ENCODE results near the gene SGO2.

SGO2 gene

DNA sequence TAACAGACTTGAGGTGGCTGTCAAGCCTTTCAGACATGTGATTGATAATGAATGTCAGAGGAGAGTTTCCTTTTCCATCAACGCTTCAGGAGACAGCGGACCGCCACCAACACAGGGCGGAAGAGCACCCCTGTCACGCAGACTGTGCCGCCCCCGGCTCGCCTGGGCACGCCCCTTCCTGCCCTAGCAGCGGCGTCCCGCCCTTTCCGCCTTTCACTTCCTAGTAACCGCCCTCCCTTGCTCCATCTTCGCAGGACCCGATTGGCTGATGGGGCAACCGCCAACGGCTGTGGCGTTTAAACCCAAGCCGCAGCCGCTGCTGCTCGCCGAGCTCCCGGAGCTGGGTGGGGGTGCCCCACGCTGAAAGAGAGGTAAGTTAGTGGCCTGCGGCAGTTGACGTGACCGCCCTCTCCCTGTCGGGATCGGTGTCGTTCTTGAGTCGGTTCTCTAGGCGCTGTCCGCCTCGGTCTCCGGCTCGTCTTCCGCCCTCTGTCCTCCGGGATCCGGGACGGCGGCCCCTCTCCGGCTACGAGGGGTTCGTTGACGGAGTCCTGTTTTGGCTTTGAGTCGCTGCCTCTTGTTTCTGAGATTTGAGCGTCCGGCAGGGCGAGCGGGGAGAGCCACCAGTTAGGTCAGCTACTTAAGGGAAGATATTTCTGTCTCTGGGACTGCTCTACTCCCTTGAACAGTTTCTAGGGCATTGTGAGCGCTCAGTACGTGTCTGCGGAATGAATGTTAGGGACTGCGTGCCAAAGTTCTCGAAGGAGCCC lies at the start of gene SGO2 (continued):
- TF ChIP-seq, protein P1, sequence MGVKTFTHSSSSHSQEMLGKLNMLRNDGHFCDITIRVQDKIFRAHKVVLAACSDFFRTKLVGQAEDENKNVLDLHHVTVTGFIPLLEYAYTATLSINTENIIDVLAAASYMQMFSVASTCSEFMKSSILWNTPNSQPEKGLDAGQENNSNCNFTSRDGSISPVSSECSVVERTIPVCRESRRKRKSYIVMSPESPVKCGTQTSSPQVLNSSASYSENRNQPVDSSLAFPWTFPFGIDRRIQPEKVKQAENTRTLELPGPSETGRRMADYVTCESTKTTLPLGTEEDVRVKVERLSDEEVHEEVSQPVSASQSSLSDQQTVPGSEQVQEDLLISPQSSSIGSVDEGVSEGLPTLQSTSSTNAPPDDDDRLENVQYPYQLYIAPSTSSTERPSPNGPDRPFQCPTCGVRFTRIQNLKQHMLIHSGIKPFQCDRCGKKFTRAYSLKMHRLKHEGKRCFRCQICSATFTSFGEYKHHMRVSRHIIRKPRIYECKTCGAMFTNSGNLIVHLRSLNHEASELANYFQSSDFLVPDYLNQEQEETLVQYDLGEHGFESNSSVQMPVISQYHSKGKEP (tag by site-specific recombination; IDR thresholded peaks at IDR 0.05), result no peak
- TF ChIP-seq, protein P2, sequence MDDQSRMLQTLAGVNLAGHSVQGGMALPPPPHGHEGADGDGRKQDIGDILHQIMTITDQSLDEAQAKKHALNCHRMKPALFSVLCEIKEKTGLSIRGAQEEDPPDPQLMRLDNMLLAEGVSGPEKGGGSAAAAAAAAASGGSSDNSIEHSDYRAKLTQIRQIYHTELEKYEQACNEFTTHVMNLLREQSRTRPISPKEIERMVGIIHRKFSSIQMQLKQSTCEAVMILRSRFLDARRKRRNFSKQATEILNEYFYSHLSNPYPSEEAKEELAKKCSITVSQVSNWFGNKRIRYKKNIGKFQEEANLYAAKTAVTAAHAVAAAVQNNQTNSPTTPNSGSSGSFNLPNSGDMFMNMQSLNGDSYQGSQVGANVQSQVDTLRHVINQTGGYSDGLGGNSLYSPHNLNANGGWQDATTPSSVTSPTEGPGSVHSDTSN (CRISPR knock-in tag; IDR thresholded peaks at IDR 0.05), result peak; percentile 72; the same call in 1 of the 2 replicates
- TF ChIP-seq ZNF596 (tag by site-specific recombination; IDR thresholded peaks at IDR 0.05) (no peak), ZNF391 (tag by site-specific recombination; IDR thresholded peaks at IDR 0.05; ENCODE audit: borderline replicate concordance, low read depth) (no peak), ZNF423 (tag by site-specific recombination; IDR thresholded peaks at IDR 0.05) (no peak), ZNF544 (tag by site-specific recombination; IDR thresholded peaks at IDR 0.05) (no peak), ZNF654 (tag by site-specific recombination; IDR thresholded peaks at IDR 0.05; ENCODE audit: low read depth) (no peak), ZNF610 (tag by site-specific recombination; IDR thresholded peaks at IDR 0.05; ENCODE audit: borderline replicate concordance) (no peak), ZNF777 (tag by site-specific recombination; IDR thresholded peaks at IDR 0.05; ENCODE audit: borderline replicate concordance) (no peak; the same call in 1 of the 2 replicates), ZNF776 (tag by site-specific recombination; IDR thresholded peaks at IDR 0.05; ENCODE audit: borderline replicate concordance) (no peak), ZNF670 (tag by site-specific recombination; IDR thresholded peaks at IDR 0.05; ENCODE audit: low read depth) (no peak), ZNF266 (tag by site-specific recombination; IDR thresholded peaks at IDR 0.05; ENCODE audit: low read depth) (no peak), ZNF621 (tag by site-specific recombination; IDR thresholded peaks at IDR 0.05) (no peak), ZNF549 (tag by site-specific recombination; IDR thresholded peaks at IDR 0.05) (no peak)
- TF ChIP-seq, protein P3, sequence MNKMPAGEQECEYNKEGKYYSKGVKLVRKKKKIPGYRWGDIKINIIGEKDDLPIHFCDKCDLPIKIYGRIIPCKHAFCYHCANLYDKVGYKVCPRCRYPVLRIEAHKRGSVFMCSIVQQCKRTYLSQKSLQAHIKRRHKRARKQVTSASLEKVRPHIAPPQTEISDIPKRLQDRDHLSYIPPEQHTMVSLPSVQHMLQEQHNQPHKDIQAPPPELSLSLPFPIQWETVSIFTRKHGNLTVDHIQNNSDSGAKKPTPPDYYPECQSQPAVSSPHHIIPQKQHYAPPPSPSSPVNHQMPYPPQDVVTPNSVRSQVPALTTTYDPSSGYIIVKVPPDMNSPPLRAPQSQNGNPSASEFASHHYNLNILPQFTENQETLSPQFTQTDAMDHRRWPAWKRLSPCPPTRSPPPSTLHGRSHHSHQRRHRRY (tag by site-specific recombination; IDR thresholded peaks at IDR 0.05), result no peak
- TF ChIP-seq, protein P4, sequence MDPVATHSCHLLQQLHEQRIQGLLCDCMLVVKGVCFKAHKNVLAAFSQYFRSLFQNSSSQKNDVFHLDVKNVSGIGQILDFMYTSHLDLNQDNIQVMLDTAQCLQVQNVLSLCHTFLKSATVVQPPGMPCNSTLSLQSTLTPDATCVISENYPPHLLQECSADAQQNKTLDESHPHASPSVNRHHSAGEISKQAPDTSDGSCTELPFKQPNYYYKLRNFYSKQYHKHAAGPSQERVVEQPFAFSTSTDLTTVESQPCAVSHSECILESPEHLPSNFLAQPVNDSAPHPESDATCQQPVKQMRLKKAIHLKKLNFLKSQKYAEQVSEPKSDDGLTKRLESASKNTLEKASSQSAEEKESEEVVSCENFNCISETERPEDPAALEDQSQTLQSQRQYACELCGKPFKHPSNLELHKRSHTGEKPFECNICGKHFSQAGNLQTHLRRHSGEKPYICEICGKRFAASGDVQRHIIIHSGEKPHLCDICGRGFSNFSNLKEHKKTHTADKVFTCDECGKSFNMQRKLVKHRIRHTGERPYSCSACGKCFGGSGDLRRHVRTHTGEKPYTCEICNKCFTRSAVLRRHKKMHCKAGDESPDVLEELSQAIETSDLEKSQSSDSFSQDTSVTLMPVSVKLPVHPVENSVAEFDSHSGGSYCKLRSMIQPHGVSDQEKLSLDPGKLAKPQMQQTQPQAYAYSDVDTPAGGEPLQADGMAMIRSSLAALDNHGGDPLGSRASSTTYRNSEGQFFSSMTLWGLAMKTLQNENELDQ (tag by site-specific recombination; IDR thresholded peaks at IDR 0.05; ENCODE audit: low read depth), result no peak
- TF ChIP-seq, protein P5, sequence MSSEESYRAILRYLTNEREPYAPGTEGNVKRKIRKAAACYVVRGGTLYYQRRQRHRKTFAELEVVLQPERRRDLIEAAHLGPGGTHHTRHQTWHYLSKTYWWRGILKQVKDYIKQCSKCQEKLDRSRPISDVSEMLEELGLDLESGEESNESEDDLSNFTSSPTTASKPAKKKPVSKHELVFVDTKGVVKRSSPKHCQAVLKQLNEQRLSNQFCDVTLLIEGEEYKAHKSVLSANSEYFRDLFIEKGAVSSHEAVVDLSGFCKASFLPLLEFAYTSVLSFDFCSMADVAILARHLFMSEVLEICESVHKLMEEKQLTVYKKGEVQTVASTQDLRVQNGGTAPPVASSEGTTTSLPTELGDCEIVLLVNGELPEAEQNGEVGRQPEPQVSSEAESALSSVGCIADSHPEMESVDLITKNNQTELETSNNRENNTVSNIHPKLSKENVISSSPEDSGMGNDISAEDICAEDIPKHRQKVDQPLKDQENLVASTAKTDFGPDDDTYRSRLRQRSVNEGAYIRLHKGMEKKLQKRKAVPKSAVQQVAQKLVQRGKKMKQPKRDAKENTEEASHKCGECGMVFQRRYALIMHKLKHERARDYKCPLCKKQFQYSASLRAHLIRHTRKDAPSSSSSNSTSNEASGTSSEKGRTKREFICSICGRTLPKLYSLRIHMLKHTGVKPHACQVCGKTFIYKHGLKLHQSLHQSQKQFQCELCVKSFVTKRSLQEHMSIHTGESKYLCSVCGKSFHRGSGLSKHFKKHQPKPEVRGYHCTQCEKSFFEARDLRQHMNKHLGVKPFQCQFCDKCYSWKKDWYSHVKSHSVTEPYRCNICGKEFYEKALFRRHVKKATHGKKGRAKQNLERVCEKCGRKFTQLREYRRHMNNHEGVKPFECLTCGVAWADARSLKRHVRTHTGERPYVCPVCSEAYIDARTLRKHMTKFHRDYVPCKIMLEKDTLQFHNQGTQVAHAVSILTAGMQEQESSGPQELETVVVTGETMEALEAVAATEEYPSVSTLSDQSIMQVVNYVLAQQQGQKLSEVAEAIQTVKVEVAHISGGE (tag by site-specific recombination; conservative IDR thresholded peaks at IDR 0.05; ENCODE audit: low read depth), result peak; percentile 90
- TF ChIP-seq, protein P6, sequence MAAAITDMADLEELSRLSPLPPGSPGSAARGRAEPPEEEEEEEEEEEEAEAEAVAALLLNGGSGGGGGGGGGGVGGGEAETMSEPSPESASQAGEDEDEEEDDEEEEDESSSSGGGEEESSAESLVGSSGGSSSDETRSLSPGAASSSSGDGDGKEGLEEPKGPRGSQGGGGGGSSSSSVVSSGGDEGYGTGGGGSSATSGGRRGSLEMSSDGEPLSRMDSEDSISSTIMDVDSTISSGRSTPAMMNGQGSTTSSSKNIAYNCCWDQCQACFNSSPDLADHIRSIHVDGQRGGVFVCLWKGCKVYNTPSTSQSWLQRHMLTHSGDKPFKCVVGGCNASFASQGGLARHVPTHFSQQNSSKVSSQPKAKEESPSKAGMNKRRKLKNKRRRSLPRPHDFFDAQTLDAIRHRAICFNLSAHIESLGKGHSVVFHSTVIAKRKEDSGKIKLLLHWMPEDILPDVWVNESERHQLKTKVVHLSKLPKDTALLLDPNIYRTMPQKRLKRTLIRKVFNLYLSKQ (tag by site-specific recombination; IDR thresholded peaks at IDR 0.05; ENCODE audit: borderline replicate concordance), result no peak
